Activated B cell treated with CpG ODN at 0.5 μM for 24 hours (primary cell): Measurements from ENCODE around the gene NSD1. TPM values are rescaled to one million over a fixed set of nuclear protein-coding genes. Genes with fewer than 3 reads are reported as not detected.

ENCODE experiments used
- ATAC-seq: fragments of 200-7000 bp; cut with Tn5 transposase; one replicate; pipeline ENCODE4 v1.10.0; 2021; ENCODE audit warnings: low read depth, mild to moderate bottlenecking, moderate library complexity
- CTCF ChIA-PET: fragments of 350-600 bp; sonication (Branson Sonifier 250); formaldehyde crosslinking; loops from one replicate; lab custom pipeline; 2021; ENCODE audit warnings: antibody characterized with exemption; lab: Charles Lee
- POLR2A ChIA-PET: fragments of 350-600 bp; sonication (Branson Sonifier 250); formaldehyde crosslinking; loops from one replicate; lab custom pipeline; 2021; ENCODE audit warnings: antibody characterized with exemption; lab: Charles Lee
- DNase-seq: peaks from one replicate; pipeline ENCODE4 v3.0.0; 2022
- H3K27ac Mint-ChIP-seq: one replicate; pipeline ENCODE4 v1.8.0; 2020; ENCODE audit warnings: mixed read lengths
- H3K27me3 Mint-ChIP-seq: one replicate; pipeline ENCODE4 v1.8.0; 2021; ENCODE audit warnings: mixed read lengths
- H3K36me3 Mint-ChIP-seq: one replicate; pipeline ENCODE4 v1.8.0; 2021; ENCODE audit warnings: low read depth, mixed read lengths
- H3K4me1 Mint-ChIP-seq: one replicate; pipeline ENCODE4 v1.8.0; 2021; ENCODE audit warnings: mixed read lengths
- H3K4me3 Mint-ChIP-seq: one replicate; pipeline ENCODE4 v1.8.0; 2020; ENCODE audit warnings: mild to moderate bottlenecking, mixed read lengths
- H3K9me3 Mint-ChIP-seq: one replicate; pipeline ENCODE4 v1.8.0; 2020; ENCODE audit warnings: mixed read lengths
- intact Hi-C: fragments of 100-400 bp; cut with micrococcal nuclease; formaldehyde crosslinking; loops from one replicate; pipeline ENCODE4 v1.15.1; 2024
- total RNA-seq: library from RNA; stranded (reverse); gene quantifications from 2 replicates; pipeline ENCODE4 v1.2.3, GENCODE V29; 2022
- TF ChIP-seq, protein P1 (sequence below): fragments of 200-600 bp; IDR thresholded peaks from one replicate; pipeline ENCODE4 v1.8.0; 2022; ENCODE audit warnings: antibody characterized with exemption, mild to moderate bottlenecking

The NSD1 gene
- total RNA-seq, 1 donor from 2014 or later: 108 TPM

DNA sequence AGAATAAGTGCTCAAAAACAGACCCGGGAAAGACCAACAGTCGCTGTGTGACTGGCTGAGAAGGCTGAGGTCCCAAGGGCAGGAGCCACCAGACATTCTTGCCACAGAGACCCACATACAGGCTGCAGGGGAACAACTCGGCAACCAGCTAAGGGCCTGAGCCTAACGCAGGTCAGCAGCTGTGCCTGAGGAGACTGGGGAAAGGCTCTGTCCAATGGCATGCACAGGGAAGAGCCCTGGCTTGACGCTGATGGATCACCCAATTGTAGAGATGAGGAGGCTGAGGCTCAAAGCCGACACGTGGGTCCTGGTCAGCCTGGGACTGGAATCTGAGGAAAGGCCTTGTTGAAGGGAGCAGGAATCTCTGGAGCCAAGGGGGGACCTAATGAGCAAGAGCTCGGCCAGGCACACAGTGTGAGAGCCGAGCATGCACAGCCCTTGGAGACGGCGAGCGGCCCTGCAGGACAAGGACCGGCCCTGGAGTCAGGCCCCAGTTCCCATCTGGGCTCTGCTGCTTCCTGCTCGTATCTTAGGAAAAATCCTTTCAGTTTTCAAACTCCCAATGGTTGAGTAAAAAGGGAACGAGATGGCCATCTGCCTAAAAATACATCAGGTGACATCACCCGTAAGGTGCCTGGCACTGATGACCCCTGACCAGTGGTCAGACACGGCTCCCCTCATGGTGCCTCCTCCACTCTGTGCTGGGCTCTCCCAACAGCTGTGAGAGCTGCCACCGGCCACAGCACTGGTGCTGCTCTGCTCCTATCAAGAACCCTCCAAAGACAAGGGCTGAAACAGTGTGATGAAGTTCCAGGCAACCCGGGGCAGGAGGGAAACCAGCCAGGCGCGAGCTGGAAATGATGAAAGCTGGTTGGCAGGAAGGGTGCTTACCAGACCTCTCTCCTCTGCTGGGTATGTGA is 201.5 kb downstream of the NSD1 start:
- ATAC-seq (no peak), DNase-seq (no peak)
- Mint-ChIP-seq H3K27ac (no peak overlapping the region), H3K4me3 (no peak overlapping the region), H3K4me1 (peaks cover 26% of the 10 kb centered on the region), H3K9me3 (no peaks in the 10 kb centered on the region), H3K36me3 (peaks cover 90% of the 10 kb centered on the region), H3K27me3 (no peaks in the 10 kb centered on the region)
- ChIA-PET POLR2A (interaction anchor here (0.7 kb wide), 1 partner anchor 14 kb away, joined by 3 read pairs; no protein-coding TSS in a partner anchor), CTCF (interaction anchor here (1.2 kb wide), 1 partner anchor 17 kb away, joined by 3 read pairs; no protein-coding TSS in a partner anchor)
- intact Hi-C loops: no loop called here
- TF ChIP-seq, protein P1, sequence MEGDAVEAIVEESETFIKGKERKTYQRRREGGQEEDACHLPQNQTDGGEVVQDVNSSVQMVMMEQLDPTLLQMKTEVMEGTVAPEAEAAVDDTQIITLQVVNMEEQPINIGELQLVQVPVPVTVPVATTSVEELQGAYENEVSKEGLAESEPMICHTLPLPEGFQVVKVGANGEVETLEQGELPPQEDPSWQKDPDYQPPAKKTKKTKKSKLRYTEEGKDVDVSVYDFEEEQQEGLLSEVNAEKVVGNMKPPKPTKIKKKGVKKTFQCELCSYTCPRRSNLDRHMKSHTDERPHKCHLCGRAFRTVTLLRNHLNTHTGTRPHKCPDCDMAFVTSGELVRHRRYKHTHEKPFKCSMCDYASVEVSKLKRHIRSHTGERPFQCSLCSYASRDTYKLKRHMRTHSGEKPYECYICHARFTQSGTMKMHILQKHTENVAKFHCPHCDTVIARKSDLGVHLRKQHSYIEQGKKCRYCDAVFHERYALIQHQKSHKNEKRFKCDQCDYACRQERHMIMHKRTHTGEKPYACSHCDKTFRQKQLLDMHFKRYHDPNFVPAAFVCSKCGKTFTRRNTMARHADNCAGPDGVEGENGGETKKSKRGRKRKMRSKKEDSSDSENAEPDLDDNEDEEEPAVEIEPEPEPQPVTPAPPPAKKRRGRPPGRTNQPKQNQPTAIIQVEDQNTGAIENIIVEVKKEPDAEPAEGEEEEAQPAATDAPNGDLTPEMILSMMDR: no peak

DNA sequence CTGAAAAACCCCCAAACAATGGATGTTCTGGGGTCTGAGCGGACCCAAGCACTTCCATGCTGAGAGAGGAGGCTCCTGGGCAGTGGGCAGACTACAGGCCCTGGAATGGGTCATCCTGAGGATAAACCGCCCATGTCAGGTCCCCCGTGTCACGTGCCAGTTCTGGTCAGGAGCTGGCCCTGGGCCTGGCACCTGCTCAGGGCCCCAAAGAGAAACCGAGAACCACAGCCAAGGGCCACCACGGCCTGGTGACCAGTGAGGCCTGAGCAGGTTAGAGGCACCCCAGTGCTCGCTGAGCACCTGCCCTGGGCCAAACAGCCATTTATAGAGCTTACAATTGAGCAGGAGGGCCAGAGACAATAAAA is 202.1 kb downstream of the NSD1 start:
- peaks cover 20% of the 10 kb centered on the region for H3K4me1 Mint-ChIP-seq
- intact Hi-C loops: loop anchor here (2.0 kb wide), 1 partner anchor 17 kb away; no protein-coding TSS in a partner anchor
- TF ChIP-seq, protein P1: no peak

DNA sequence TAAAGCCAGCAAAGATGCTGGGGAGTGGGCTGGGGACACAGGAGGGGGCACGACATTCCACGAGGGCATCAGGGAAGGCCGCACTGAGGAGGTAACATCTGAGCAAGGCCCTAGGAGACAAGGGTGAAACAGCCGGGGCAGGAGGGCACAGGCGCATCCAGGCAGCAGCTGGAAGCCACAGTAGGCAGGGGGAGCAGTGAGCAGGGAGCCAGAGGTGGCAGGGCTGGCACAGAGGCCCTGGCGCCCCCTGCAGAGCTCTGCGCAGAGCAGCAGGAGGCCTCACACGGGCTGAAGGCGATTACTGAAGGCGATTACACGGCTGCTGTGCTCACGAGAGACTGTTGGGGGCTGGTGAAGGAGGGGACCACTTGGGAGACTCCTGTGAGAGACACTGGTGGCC is 202.5 kb downstream of the NSD1 start:
- H3K27ac Mint-ChIP-seq: no peak overlapping the region
- intact Hi-C loops: loop anchor here (2.0 kb wide), 1 partner anchor 17 kb away; no protein-coding TSS in a partner anchor
- H3K4me3 Mint-ChIP-seq: no peak overlapping the region
- peaks cover 84% of the 10 kb centered on the region for H3K36me3 Mint-ChIP-seq
- TF ChIP-seq, protein P1: no peak
- no peaks in the 10 kb centered on the region for H3K27me3 Mint-ChIP-seq
- no peaks in the 10 kb centered on the region for H3K9me3 Mint-ChIP-seq
- ChIA-PET POLR2A (interaction anchor here (0.6 kb wide), 1 partner anchor 161 kb away, joined by 6 read pairs; no protein-coding TSS in a partner anchor), CTCF (interaction anchor here (1.2 kb wide), 1 partner anchor 18 kb away, joined by 3 read pairs; no protein-coding TSS in a partner anchor)
- peak; percentile 62 for ATAC-seq
- DNase-seq: no peak
- H3K4me1 Mint-ChIP-seq: peaks cover 16% of the 10 kb centered on the region

More for the DNA sequence above, 202.1 kb downstream of the NSD1 start:
- no peak overlapping the region for H3K27ac Mint-ChIP-seq
- POLR2A ChIA-PET: interaction anchor here (0.6 kb wide), 1 partner anchor 161 kb away, joined by 6 read pairs; no protein-coding TSS in a partner anchor
- no peaks in the 10 kb centered on the region for H3K9me3 Mint-ChIP-seq
- CTCF ChIA-PET: interaction anchor here (1.2 kb wide), 1 partner anchor 18 kb away, joined by 3 read pairs; no protein-coding TSS in a partner anchor
- DNase-seq: no peak
- H3K36me3 Mint-ChIP-seq: peaks cover 87% of the 10 kb centered on the region
- no peak overlapping the region for H3K4me3 Mint-ChIP-seq
- no peaks in the 10 kb centered on the region for H3K27me3 Mint-ChIP-seq
- no peak for ATAC-seq

DNA sequence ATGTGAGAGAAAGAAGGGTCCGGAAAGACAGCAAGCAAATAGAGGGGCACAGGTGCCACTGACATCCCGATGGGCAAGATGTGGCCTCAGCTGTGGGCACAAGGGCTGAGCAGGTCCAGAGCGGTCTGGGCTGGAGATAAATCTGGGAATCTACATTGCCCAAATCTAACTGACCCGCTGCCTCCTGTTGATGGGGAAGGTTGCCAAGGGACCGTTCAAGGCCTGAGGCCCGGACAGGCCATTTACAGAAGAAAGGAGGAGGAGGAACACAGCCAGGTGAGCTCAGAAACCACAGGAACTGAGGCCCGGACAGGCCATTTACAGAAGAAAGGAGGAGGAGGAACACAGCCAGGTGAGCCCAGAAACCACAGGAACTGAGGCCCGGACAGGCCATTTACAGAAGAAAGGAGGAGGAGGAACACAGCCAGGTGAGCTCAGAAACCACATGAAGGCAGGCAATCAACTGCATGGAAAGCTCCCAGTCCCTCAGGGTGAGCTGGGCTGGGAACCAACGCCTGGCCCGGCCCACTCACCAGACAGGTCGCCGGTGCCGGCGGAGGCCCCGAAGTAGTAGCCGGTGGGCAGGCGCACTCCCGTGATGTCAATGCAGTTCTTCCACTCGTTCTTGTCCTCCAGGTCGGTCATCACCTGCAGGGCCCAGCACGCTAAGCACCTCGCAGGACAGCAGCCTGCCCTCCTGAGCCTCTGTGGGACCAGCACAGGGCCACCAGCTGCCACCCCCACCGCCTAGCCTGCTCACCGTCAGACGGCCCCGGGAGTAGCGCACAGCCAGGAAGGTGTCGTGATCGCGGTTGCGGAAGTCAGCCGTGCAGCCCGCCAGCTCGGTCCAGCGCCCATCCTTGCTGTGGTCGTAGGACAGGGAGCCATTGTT is 203.3 kb downstream of the NSD1 start:
- H3K9me3 Mint-ChIP-seq: no peaks in the 10 kb centered on the region
- H3K27ac Mint-ChIP-seq: no peak overlapping the region
- H3K36me3 Mint-ChIP-seq: peaks cover 85% of the 10 kb centered on the region
- POLR2A ChIA-PET: interaction anchor here (0.5 kb wide), 1 partner anchor 37 kb away, joined by 3 read pairs; no protein-coding TSS in a partner anchor
- H3K4me1 Mint-ChIP-seq: peaks cover 9% of the 10 kb centered on the region
- intact Hi-C loops: loop anchor here (2.0 kb wide), 1 partner anchor 18 kb away; no protein-coding TSS in a partner anchor
- TF ChIP-seq, protein P1: no peak
- ATAC-seq (no peak), DNase-seq (no peak)
- CTCF ChIA-PET: no interaction called here
- H3K27me3 Mint-ChIP-seq: no peaks in the 10 kb centered on the region
- no peak overlapping the region for H3K4me3 Mint-ChIP-seq
